Measurements from ENCODE around the gene RHOT1. TPM values are rescaled to one million over a fixed set of nuclear protein-coding genes. Genes with fewer than 3 reads are reported as not detected.

RHOT1 gene
- total RNA-seq, 1 experiment from 2014 or later, result 24.4 TPM

GRCh38 chr17:32157225-32157624, 14.9 kb downstream of the RHOT1 start:
- no peaks in the 10 kb centered on the region for H3K27me3 ChIP-seq (ENCODE audit: insufficient read depth, low read length)
- DNase-seq, result no peak
- no CpG with 5 or more reads among the region's 4 CpGs for WGBS (ENCODE audit: extremely low coverage, insufficient read length, low lambda C conversion rate)
- H3K27ac ChIP-seq (ENCODE audit: insufficient read length, low read depth, low read length), result no peak overlapping the region
- Mint-ChIP-seq H3K27ac (peak overlapping the region in 1 of 3 experiments; percentile 19; a peak in 1 of 7 replicates), H3K27me3 (ENCODE audit: low read depth) (no peaks in the 10 kb centered on the region), H3K4me1 (peaks cover 0 to 6% of the 10 kb centered on the region in 2 experiments; a peak in 2 of 4 replicates), H3K4me3 (no peak overlapping the region), H3K9me3 (peaks cover 0 to 3% of the 10 kb centered on the region in 2 experiments; a peak in 2 of 5 replicates), H3K36me3 (ENCODE audit: insufficient read depth in 1 of 3, low read depth in 3 of 3) (peaks cover 30 to 51% (median 51%) of the 10 kb centered on the region in 3 experiments)
- no peaks in the 10 kb centered on the region for H3K79me1 ChIP-seq (ENCODE audit: insufficient read depth, low read depth, low read length, poor library complexity, severe bottlenecking)
- no peak overlapping the region for H3T11ph ChIP-seq (ENCODE audit: low read length)
- H3K4me1 ChIP-seq (ENCODE audit: insufficient read depth, low read length), result no peaks in the 10 kb centered on the region
- H2BK5ac ChIP-seq (ENCODE audit: insufficient read length, low read length), result no peak overlapping the region
- no peak overlapping the region for H3K14ac ChIP-seq (ENCODE audit: insufficient read depth, low read length)
- H2AFZ ChIP-seq (ENCODE audit: low read length), result no peak overlapping the region
- no peak overlapping the region for H2BK15ac ChIP-seq (ENCODE audit: low read depth, low read length)
- H3K23me2 ChIP-seq (ENCODE audit: insufficient read length, low read depth, low read length, poor library complexity, severe bottlenecking), result no peaks in the 10 kb centered on the region
- no peak overlapping the region for H4K91ac ChIP-seq (ENCODE audit: insufficient read length, low read depth, low read length)
- no peak overlapping the region for H3K23ac ChIP-seq (ENCODE audit: insufficient read length, low read depth, low read length)
- H2AK5ac ChIP-seq (ENCODE audit: insufficient read length, low read length), result no peak overlapping the region
- H3K9me3 ChIP-seq (ENCODE audit: control insufficient read depth, low read depth, low read length), result no peaks in the 10 kb centered on the region
- no peak overlapping the region for H2BK120ac ChIP-seq (ENCODE audit: low read depth, low read length, poor library complexity, severe bottlenecking)
- H3K9ac ChIP-seq (ENCODE audit: extremely low read depth, insufficient read length, low read length), result no peak overlapping the region
- no peak overlapping the region for H2BK20ac ChIP-seq (ENCODE audit: low read depth, low read length, poor library complexity, severe bottlenecking)
- no peak overlapping the region for H2BK12ac ChIP-seq (ENCODE audit: insufficient read length, low read depth, low read length)
- no peak for TF ChIP-seq CTCF (conservative IDR thresholded peaks at IDR 0.05)
- H3K4me2 ChIP-seq (ENCODE audit: insufficient read depth, insufficient read length, low read length), result no peak overlapping the region
- H4K8ac ChIP-seq (replicated peaks; ENCODE audit: insufficient read length, low read depth, low read length), result no peak overlapping the region
- no peak overlapping the region for H3K18ac ChIP-seq (ENCODE audit: insufficient read length, low read depth, low read length)
- no peaks in the 10 kb centered on the region for H4K20me1 ChIP-seq (ENCODE audit: control insufficient read depth, insufficient read depth, insufficient read length)
- no peak overlapping the region for H3K4ac ChIP-seq (ENCODE audit: low read depth, low read length)
- no peak overlapping the region for H4K5ac ChIP-seq (ENCODE audit: insufficient read length, low read depth, low read length)
- H3K56ac ChIP-seq (ENCODE audit: insufficient read length, low read depth, low read length), result no peak overlapping the region
- H3K79me2 ChIP-seq (ENCODE audit: insufficient read depth, low read length), result no peaks in the 10 kb centered on the region

Data from H9 (cell line).